Neural cell (in vitro differentiated cells): Measurements from ENCODE around the gene RFX5. TPM values are rescaled to one million over a fixed set of nuclear protein-coding genes. Genes with fewer than 3 reads are reported as not detected.

Experiments
- H2AFZ ChIP-seq: fragments of 200-600, 300-800 bp; sonication (generic), shearing (Covaris generic); 2 replicates; pipeline ENCODE4 v1.6.0; 2014; ENCODE audit warnings: low read depth, mild to moderate bottlenecking, antibody characterized with exemption, low read length, moderate library complexity
- H3F3A ChIP-seq: fragments of 200-600 bp; shearing (Covaris generic); 2 replicates; pipeline ENCODE4 v1.6.1; 2016; ENCODE audit warnings: mild to moderate bottlenecking, moderate library complexity, mixed read lengths, antibody characterized with exemption, low read length; ENCODE audit not compliant: insufficient read depth, poor library complexity, severe bottlenecking
- H3K27ac ChIP-seq: fragments of 200-600, 300-800 bp; sonication (generic), shearing (Covaris generic); 2 replicates; pipeline ENCODE4 v1.5.1; 2014; ENCODE audit warnings: mild to moderate bottlenecking, low read length, moderate library complexity
- H3K27me3 ChIP-seq: fragments of 300-800, 200-600 bp; sonication (generic), shearing (Covaris generic); 2 replicates; pipeline ENCODE4 v1.6.0; 2014; ENCODE audit warnings: mild to moderate bottlenecking, low read depth, low read length, moderate library complexity; ENCODE audit not compliant: insufficient read depth
- H3K36me3 ChIP-seq: fragments of 300-800, 200-600 bp; sonication (generic), shearing (Covaris generic); 2 replicates; pipeline ENCODE4 v1.5.1; 2014; ENCODE audit warnings: mild to moderate bottlenecking, antibody characterized with exemption, low read length, moderate library complexity; ENCODE audit not compliant: insufficient read depth
- H3K4me2 ChIP-seq: fragments of 300-800, 200-600 bp; sonication (generic), shearing (Covaris generic); 2 replicates; pipeline ENCODE4 v1.6.0; 2014; ENCODE audit warnings: mild to moderate bottlenecking, low read length
- H3K4me3 ChIP-seq: fragments of 300-800, 200-600 bp; sonication (generic), shearing (Covaris generic); 2 replicates; pipeline ENCODE4 v1.5.1; 2014; ENCODE audit warnings: mild to moderate bottlenecking, low read length, moderate library complexity
- H3K79me2 ChIP-seq: fragments of 200-600 bp; shearing (Covaris generic); replicated peaks from 2 replicates; pipeline ENCODE4 v1.6.0; 2014; ENCODE audit warnings: mild to moderate bottlenecking, low read length, moderate library complexity; ENCODE audit not compliant: insufficient read depth
- H3K9ac ChIP-seq: fragments of 300-800, 200-600 bp; sonication (generic), shearing (Covaris generic); 2 replicates; pipeline ENCODE4 v1.6.1; 2016; ENCODE audit warnings: mild to moderate bottlenecking, low read length, mixed read lengths
- H3K9me2 ChIP-seq: fragments of 200-600 bp; shearing (Covaris generic); 2 replicates; pipeline ENCODE4 v1.6.1; 2016; ENCODE audit warnings: mild to moderate bottlenecking, low read length, mixed read lengths; ENCODE audit not compliant: insufficient read depth
- H3K9me3 ChIP-seq: fragments of 200-600, 300-800 bp; sonication (generic), shearing (Covaris generic); 2 replicates; pipeline ENCODE4 v1.6.1; 2016; ENCODE audit warnings: mild to moderate bottlenecking, mixed run types, low read length, moderate library complexity, mixed read lengths
- H4K20me1 ChIP-seq: fragments of 200-600 bp; shearing (Covaris generic); 2 replicates; pipeline ENCODE4 v1.6.1; 2016; ENCODE audit warnings: mild to moderate bottlenecking, mixed run types; ENCODE audit not compliant: insufficient read depth
- EP300 ChIP-seq: fragments of 450-650 bp; conservative IDR thresholded peaks from 2 replicates; pipeline ENCODE4 v1.6.1; 2014; ENCODE audit warnings: antibody characterized with exemption, mild to moderate bottlenecking, moderate library complexity; ENCODE audit not compliant: poor library complexity, severe bottlenecking
- EZH2 ChIP-seq: fragments of 200-600, 300-800 bp; shearing (Covaris generic), sonication (generic); IDR thresholded peaks from 2 replicates; pipeline ENCODE4 v1.6.1; 2014; ENCODE audit warnings: antibody characterized with exemption, low read length, borderline replicate concordance, mild to moderate bottlenecking; ENCODE audit not compliant: insufficient read depth, poor library complexity, severe bottlenecking
- MXI1 ChIP-seq: fragments of 450-650 bp; conservative IDR thresholded peaks from 2 replicates; pipeline ENCODE4 v1.6.1; 2014; ENCODE audit warnings: antibody characterized with exemption, mild to moderate bottlenecking; ENCODE audit not compliant: poor library complexity, severe bottlenecking
- POLR2AphosphoS5 ChIP-seq: IDR thresholded peaks from 2 replicates; pipeline ENCODE4 v1.6.1; 2012
- RAD21 ChIP-seq: fragments of 450-650 bp; conservative IDR thresholded peaks from 2 replicates; pipeline ENCODE4 v1.6.1; 2014; ENCODE audit warnings: antibody characterized with exemption, mild to moderate bottlenecking, moderate library complexity
- TAF1 ChIP-seq: IDR thresholded peaks from 2 replicates; pipeline ENCODE4 v1.6.1; 2012; ENCODE audit warnings: low read depth
- polyA plus RNA-seq: library from polyadenylated mRNA; depleted of rRNA; stranded (reverse); fragments of >200 nt; gene quantifications from 2 replicates; pipeline ENCODE4 v1.2.3, GENCODE V29; 2014
- TF ChIP-seq, protein P1 (sequence below): IDR thresholded peaks from 2 replicates; pipeline ENCODE4 v1.6.1; 2012; ENCODE audit warnings: borderline replicate concordance
- TF ChIP-seq, protein P2 (sequence below): fragments of 450-650 bp; IDR thresholded peaks from 2 replicates; pipeline ENCODE4 v1.5.1; 2014; ENCODE audit warnings: antibody characterized with exemption, mild to moderate bottlenecking, moderate library complexity; ENCODE audit not compliant: poor library complexity, severe bottlenecking

The RFX5 gene
- polyA plus RNA-seq, 1 donor from 2014 or later = 36.7 TPM

DNA sequence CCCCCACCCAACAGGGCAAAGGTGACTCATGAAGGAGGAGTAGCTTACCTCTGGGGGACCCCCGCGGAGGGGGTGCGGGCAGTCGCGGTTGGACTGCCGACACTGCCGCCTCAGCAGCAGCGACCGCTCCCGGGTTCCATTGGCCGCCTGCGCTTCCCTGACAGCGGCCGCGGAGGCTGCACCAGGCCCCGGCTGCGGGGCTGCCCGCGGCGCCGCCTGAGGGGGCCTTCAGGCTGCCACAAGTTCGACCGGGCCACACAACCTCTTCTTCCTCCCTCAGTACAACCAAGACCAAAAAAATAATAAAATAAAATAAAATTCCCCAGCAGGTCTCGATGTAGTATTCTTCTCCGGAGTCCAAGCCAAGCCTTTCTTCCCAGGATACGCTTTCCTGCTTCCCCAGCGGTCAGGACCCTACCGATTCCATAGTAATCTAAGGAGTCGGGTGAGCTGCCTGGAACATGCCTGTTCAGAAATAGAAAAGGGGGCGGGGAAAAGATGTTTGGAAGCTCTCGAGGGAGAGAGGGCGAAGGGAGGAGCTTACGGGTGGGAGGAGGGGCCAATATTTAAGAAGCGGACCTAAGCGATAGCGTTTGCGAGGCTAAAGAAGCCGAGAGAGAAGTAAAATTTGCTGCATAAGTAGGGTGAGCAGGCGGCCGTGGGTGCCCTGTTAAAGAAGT is 19.7 kb downstream of the RFX5 start, which contains the start of gene PI4KB:
Gene PI4KB, minus strand, starts transcription at position 194 of the 680 bp plus-strand sequence. CDS start 10,935 bp downstream, outside the sequence.
- Histone ChIP-seq H3K9me2 (no peaks in the 10 kb centered on the region), H3K9ac (peak within 1 kb of the TSS; percentile 77), H3K9me3 (no peaks in the 10 kb centered on the region), H3K36me3 (peaks cover 7% of the 10 kb centered on the region), H3K27me3 (no peaks in the 10 kb centered on the region), H4K20me1 (no peaks in the 10 kb centered on the region), H3K4me3 (peak within 1 kb of the TSS; percentile 89), H3F3A (no peaks in the 10 kb centered on the region), H3K27ac (peak within 1 kb of the TSS; percentile 89), H2AFZ (peak within 1 kb of the TSS; percentile 78), H3K4me2 (peak within 1 kb of the TSS; percentile 99), H3K79me2 (peaks cover 16% of the 10 kb centered on the region)
- TF ChIP-seq, protein P1, sequence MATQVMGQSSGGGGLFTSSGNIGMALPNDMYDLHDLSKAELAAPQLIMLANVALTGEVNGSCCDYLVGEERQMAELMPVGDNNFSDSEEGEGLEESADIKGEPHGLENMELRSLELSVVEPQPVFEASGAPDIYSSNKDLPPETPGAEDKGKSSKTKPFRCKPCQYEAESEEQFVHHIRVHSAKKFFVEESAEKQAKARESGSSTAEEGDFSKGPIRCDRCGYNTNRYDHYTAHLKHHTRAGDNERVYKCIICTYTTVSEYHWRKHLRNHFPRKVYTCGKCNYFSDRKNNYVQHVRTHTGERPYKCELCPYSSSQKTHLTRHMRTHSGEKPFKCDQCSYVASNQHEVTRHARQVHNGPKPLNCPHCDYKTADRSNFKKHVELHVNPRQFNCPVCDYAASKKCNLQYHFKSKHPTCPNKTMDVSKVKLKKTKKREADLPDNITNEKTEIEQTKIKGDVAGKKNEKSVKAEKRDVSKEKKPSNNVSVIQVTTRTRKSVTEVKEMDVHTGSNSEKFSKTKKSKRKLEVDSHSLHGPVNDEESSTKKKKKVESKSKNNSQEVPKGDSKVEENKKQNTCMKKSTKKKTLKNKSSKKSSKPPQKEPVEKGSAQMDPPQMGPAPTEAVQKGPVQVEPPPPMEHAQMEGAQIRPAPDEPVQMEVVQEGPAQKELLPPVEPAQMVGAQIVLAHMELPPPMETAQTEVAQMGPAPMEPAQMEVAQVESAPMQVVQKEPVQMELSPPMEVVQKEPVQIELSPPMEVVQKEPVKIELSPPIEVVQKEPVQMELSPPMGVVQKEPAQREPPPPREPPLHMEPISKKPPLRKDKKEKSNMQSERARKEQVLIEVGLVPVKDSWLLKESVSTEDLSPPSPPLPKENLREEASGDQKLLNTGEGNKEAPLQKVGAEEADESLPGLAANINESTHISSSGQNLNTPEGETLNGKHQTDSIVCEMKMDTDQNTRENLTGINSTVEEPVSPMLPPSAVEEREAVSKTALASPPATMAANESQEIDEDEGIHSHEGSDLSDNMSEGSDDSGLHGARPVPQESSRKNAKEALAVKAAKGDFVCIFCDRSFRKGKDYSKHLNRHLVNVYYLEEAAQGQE = peak; percentile 30
- TF ChIP-seq MXI1 (peak; percentile 57), POLR2AphosphoS5 (peak; percentile 69), EZH2 (no peak), TAF1 (peak; percentile 55), RAD21 (no peak)
- TF ChIP-seq, protein P2, sequence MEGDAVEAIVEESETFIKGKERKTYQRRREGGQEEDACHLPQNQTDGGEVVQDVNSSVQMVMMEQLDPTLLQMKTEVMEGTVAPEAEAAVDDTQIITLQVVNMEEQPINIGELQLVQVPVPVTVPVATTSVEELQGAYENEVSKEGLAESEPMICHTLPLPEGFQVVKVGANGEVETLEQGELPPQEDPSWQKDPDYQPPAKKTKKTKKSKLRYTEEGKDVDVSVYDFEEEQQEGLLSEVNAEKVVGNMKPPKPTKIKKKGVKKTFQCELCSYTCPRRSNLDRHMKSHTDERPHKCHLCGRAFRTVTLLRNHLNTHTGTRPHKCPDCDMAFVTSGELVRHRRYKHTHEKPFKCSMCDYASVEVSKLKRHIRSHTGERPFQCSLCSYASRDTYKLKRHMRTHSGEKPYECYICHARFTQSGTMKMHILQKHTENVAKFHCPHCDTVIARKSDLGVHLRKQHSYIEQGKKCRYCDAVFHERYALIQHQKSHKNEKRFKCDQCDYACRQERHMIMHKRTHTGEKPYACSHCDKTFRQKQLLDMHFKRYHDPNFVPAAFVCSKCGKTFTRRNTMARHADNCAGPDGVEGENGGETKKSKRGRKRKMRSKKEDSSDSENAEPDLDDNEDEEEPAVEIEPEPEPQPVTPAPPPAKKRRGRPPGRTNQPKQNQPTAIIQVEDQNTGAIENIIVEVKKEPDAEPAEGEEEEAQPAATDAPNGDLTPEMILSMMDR = no peak

DNA sequence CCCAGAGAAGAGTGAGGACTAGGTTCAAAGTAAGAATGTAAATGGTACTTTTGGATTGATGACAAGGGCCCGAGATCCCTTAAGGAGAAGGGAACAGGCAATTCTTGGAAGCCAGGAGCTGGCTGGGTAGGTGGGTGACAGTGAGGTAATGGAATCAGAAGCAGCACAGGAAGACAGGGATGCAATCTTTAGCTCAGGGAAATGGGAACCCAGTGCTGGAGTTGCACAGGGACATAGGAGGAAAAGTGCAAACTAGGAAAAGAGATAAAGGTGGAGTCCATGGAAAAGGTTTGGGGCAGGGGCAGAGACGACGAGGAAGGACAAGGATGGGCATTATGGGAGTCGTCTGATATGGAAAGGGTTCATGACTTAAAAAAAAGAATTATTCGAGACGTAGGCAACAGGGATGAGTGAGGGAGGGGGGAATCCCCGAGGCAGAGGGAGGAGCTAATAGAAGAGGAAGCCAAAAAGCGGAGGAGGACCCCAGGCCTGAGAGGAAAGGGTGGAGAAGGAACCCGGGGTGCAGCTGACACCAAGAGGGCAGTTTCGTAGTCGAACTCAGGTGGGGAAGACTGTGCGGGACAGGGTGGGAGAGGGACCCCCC is 20.3 kb downstream of the RFX5 start:
- peak overlapping the region; percentile 89 for H3K4me3 ChIP-seq
- H3K9ac ChIP-seq = peak overlapping the region; percentile 77
- peak overlapping the region; percentile 89 for H3K27ac ChIP-seq
- H4K20me1 ChIP-seq = no peaks in the 10 kb centered on the region
- no peaks in the 10 kb centered on the region for H3K27me3 ChIP-seq
- no peaks in the 10 kb centered on the region for H3K9me3 ChIP-seq
- TF ChIP-seq EP300 = no peak
- H2AFZ ChIP-seq = peak overlapping the region; percentile 78
- H3K79me2 ChIP-seq = peaks cover 16% of the 10 kb centered on the region
- H3K4me2 ChIP-seq = peak overlapping the region; percentile 99
- no peaks in the 10 kb centered on the region for H3K9me2 ChIP-seq
- no peaks in the 10 kb centered on the region for H3F3A ChIP-seq
- H3K36me3 ChIP-seq = peaks cover 7% of the 10 kb centered on the region
